ENCODE data around the gene OBSCN.

DNA sequence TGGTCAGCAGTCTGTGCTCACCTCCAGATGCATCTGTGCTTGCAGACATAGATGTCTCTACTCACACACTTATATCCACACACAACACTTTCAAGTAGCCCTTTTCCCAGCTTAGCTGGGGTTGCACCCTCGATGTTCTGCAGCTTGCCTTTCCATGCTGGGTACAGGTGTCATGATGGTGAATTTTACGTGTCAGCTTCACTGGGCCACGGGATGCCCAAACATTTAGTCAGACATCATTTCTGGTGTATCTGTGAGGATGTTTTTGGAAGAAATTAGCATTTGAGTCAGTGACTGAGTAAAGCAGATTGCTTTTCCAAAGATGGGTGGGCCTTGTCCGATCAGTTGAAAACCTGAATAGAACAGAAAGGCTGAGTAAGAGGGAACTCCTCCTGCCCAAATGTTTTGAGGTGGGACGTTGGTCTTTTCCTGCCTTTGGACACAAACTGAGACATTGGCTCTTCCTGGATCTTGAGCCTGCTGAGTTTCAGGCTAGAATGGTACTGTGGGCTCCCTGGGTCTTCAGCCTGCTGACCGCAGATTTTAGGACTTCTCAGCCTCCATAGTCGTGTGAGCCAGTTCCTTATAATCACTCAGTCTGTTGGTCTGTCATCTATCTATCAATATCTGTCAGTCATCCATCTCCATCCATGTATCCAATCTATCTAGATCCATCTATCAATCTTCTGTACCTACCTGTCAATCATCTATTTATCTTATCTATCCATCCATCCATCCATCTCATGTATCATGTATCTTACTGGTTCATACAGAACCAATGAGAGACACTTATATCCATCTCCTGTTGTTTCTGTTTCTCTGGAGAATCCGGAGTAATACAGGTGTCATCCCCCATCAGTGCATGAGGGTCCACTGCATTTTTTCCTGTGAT, 12.7 kb upstream of the OBSCN start:
- TF ChIP-seq POLR2AphosphoS5 (IDR thresholded peaks at IDR 0.05; ENCODE audit: low read depth, low read length) (no peak), TAF1 (IDR thresholded peaks at IDR 0.05; ENCODE audit: borderline replicate concordance, insufficient read depth, low read length) (no peak), REST (IDR thresholded peaks at IDR 0.05; ENCODE audit: insufficient read depth in 1 of 2, low read depth in 2 of 2, low read length in 2 of 2) (no peak), SIN3A (IDR thresholded peaks at IDR 0.05; ENCODE audit: borderline replicate concordance, insufficient read depth, low read length) (no peak), FOXP2 (optimal IDR thresholded peaks at IDR 0.05; ENCODE audit: borderline replicate concordance, extremely low read depth, extremely low read length, insufficient read depth) (no peak)
